ENCODE measurements around the gene RELL1.

RELL1 gene

DNA sequence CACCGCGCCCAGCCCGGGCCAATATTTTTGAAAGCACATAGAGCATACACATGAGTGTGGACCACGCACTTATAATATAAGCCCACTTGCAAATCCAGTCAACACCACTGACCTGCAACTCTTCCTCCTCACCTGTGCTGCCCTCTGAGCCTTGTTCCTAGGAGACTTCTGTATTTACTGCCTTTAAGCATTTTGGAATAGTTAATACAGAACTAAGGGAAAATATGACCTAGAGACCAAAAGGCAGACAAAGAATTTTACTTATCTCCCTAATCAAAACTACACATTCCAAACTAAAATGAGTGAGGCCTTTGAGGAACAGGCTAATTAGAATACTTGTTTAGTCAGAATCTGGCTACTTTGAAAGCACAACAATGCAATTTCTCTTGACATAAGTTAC lies 89.1 kb downstream of the RELL1 start:
- DNase-seq (ENCODE audit: low spot score): no peak

DNA sequence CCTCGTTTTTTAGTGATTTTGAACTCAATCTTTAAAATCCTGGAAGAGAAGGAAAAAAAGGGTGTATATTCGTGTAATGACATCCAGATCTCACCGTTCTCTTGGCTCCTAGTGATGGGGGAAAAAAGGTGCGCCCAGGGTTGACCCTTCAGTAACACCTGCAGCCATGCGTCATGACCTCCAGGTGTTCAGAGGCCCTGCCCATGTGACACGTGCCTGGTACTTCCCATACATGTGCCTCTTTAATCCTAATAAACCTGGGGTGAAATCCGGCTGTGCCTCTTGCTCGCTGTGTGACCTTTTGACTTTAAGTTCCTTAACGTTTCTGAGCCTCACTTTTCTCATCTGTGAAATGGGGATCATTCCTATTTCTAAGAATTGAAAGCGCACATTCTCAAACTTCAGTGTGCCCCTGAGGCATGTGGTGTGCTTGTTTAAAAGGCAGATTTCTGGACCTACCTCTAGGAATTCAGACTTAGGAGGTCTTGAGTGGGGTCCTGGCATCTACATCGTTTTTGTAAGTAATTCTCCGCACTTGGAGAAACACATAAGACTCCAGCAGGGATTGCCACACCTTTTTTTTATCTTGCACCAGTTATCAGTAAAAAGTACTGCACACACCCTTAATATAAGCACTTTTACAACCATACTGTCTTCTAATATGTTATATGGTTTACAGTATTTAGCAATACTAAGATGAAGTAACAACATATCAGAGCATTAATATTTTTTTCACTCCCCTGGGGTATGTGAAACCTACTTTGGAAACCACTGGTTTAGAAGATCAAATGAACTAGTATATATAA lies 90.1 kb downstream of the RELL1 start:
- DNase-seq (ENCODE audit: low spot score): no peak

DNA sequence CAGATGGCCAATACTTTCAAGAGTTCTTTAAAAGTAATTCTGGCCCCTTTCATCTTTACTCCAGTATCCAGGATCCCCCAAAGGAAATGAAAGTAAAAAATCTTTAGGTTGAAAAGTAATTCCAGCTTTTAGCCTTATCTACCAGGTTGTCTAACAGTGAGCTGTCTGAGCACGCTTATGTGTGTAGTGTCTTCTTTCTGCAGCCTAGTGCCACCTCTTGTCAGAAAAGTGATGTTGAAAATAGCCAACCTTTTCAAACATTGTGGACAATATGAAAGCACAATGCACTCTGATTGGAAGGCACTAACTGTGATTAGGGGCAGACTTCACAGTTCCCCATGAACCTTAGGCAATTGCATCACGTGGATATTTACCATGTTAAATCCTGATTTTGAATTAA lies 92.1 kb downstream of the RELL1 start:
- DNase-seq (ENCODE audit: low spot score): no peak

DNA sequence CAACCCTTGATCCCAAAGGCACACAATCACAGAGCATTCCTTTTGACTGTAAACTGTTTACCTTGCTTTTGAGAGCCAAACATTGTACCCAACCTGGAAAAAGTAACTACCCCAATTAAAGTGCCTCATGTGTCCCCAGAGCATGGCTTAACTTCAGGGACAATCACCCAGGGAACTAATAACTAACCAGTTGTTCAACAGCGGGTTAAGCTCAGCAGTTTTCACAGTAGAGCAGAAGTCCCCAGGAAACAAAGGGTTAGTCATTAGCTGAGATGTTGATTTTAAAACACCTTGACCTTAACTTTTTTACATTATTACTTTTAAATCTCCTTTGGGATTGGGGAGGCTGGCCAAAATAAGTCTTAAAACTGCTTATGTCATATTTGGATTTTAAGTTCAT lies 94.8 kb downstream of the RELL1 start:
- no peak for DNase-seq (ENCODE audit: low spot score)

DNA sequence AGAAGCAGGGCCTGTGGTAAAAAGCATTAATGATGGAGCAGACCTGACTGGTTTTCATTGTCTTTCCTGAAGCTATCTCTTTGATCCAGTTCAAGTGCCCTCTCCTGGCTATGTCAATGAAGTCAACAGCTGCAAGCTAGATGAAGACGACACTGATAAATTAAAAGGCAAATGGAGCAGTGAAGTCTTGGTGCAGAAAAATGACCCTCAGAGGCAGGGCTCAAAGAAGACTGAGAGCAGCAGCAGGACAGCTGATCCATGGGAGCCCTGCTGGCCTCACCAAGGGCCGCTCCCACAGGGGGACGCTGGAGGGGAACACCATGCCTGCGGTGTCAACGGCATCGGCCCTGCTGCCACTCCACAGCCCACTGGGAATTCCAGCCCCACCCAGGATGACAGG lies 96.2 kb downstream of the RELL1 start:
- no peak for DNase-seq (ENCODE audit: low spot score)

DNA sequence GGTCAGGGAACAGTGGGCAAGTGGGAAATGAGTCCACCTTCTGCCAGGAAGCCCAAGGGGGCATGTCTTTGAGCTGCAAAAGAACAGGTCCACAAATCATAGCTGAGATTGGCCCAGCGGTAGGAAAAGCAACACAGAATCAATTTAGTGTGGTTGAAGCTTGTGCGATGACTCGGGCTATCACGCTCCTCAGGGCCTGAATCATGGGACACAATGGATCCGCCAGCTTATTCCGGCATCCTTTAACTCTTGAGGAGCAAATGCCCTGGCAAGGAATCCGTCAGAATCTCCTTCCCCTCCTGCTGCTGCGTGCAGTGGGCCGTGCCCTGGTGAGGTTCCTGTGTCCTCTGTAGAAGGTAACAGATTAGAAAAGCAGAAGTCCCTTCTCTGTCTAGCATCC lies 98.0 kb downstream of the RELL1 start:
- DNase-seq (ENCODE audit: low spot score): no peak

- DNase-seq (ENCODE audit: low spot score): no peak
These were observed 100.0 kb downstream of the RELL1 start for GRCh38 chr4:37586194-37586593.

DNA sequence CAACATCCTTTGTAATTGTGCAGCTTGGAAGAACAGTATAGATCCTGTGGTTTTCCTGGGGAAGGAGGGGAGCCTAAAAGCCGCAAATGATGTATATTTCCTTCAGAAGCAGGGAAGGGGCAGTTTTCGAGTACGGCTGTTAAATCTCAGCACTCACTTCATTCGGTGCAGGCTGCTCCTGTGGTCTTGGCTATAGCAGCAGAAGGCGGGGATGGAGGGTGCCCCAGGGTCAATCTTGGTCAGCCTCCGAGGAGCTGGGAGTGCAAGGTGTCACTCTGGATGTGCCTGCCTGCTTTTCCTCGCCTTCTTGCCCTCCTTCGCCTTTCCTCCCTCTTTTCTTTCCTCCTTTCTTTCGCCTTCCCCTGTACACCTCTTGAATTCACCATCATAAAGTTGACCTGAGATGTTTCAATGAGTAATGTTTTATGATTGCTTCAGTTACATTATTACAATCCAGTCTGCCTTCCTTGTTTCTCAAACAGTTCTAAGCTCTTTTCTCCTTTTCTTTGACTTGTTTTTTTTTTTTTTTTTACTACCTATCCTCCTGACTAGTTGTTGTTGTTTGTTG lies 101.6 kb downstream of the RELL1 start:
- no peak for DNase-seq (ENCODE audit: low spot score)

DNA sequence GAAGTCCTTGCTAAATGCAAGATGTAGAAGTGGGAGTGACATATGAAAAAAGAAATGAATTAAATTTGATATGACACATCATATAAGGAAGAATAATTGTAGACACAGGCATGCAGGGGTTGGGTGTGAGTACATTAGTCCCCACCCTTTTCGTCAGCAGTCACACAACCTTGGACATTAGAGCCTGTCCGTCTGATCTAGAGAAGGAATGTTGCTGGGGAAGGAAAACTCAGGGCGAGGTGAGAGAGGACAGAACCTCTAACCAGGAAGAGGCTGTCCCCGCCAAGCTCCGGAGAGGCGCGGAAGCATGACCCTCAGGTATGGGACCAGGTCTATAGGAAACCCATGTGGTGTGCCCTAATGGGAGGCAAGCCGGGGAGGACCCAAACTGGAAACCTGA lies 102.1 kb downstream of the RELL1 start:
- no peak for DNase-seq (ENCODE audit: low spot score)

DNA sequence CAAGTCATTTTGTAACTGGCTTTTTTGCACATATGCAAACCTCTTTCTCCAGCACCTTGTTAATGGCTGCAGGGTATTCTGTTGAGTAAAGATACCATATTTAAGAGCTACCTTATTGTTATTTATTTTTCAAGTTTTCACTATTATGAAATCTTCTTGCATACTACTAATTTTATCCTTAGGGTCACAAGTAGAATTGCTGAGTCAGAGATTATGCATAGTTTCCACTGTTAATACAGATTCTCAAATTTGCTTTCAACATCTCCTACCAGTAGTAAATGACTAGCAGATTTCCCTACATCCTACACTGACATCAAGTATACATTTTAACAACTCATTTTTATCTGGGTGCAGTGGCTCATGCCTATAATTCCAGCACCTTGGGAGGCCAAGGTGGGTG lies 112.6 kb downstream of the RELL1 start:
- DNase-seq (ENCODE audit: low spot score): no peak

GRCh38 chr4:37568489-37568888 lies 117.7 kb downstream of the RELL1 start:
- no peak for DNase-seq (ENCODE audit: low spot score)

- DNase-seq (ENCODE audit: low spot score): no peak
These were observed 118.3 kb downstream of the RELL1 start for GRCh38 chr4:37567836-37568235.

DNA sequence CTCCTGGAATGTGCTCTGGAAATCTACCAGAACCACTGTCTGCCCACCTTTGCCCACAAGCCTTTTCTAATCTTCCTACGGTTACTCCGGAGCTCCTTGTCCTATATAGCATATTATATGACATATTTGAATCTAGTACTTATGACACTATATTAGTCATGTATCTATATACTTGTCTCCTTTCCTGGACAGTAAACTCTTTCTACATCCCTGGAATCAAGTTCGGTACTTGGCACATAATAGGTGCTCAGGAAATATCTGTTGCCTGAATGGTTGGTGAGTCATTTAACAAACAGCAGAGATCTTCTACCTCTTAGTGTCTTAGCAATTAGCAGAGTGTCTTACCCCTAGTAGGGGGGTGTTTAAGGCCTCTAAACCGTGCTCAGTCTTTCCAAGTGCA lies 123.6 kb downstream of the RELL1 start:
- DNase-seq (ENCODE audit: low spot score): no peak

DNA sequence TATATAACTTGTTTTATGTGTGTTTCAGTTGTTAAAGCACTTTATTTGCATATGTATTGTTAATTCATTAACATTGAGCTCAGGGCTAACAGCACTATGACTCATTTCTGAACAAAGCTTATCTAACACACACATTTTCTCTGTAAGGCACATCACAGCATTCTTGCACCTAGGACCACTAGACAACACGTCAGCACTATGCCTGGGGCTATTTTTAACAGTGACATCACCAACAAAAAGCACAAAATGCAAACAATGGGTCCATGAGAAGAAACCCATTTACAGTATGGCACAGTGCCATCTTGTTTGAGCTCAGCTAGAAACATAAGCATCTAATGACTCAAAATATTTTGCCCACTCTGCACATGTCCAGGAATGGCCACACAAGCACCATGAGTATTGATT lies 124.4 kb downstream of the RELL1 start:
- no peak for DNase-seq (ENCODE audit: low spot score)

DNA sequence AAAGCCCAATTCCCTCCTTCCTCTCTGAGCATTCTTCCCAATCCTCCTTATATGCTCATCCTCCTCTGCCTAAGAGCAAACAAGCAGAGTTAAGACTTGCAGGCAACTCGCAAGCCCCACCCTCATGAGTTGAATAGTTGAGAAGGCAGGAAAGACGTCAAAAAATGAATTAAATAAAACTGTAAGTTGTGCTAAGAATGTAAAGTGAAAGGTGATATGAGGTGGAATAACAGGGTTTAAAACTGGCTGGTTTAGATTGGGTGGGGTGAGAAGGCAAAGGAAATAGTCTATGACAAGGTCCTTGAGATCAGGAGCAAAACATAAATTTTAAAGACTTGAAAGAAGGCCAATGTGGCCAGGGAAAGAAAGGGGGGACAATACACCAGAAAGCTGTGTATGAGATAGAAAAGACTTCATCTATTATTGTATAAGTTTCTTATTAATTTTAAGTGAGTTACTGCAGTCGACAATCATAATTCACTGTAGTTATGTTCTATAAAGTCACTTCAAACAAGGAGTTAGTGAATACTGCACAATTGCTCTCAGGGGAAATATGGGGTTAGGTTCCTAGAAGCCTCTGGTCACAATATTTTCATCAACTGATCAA lies 124.9 kb downstream of the RELL1 start:
- no peak for DNase-seq (ENCODE audit: low spot score)

All from AG08396 (cell line).